HK-2 (cell line): ENCODE data around the gene KIF26B.
"Not testable (repeated sequence)": the region's sequence is repeated elsewhere in the genome, so short reads cannot be mapped to it uniquely, and the experiment has no call there.

ENCODE experiments used
- DNase-seq: peaks from one replicate; pipeline ENCODE4 v3.0.0-alpha.2; 2018; ENCODE audit not compliant: unreplicated experiment

The KIF26B gene

GRCh38 chr1:245648749-245649522 lies 494.2 kb downstream of the KIF26B start:
- no peak for DNase-seq

- no peak for DNase-seq
Observed at GRCh38 chr1:245649666-245650065, 494.9 kb downstream of the KIF26B start.

DNA sequence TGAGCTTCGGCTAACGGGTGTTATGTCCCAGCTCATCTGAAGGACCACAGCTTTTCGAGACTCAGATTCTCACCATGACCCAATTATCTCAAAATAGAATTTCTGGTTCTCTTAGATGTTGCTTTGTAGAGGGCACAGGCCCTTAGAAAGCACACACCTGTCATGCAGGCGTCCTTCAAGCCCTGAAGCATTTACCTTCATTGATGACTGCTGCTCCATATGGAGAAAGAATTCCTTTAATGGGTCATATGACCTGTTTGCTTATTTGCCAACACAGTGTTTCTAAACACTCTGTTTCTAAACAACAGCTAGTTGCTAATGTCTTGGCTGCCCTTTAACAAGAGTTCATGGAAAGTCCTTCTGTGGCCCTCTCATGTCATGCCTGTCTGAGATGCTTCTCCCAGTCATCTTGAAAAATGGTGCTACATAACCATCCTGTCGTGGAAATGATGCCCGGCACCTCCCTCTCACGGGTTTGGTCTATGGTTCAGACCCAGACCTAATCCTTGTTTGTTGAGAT lies 495.7 kb downstream of the KIF26B start:
- DNase-seq, result no peak

DNA sequence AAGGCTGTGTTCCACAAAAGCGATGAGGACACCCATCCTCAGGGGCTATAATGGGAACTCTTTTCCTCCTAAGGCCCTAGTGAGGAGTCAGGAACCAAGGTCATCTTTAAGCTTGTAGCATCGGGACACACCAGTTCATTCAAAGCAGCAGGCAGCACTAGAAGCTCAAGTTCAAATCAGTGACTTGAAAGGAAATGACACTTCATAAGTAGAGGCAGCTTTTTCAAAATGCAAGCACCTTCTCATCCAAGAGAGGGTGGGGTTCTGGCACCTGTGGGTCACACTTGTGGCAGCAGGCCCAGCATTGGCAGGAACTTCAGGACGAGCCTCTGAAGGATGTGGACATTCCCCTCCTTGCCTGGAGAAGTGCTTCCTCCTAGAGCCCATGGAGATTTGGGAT lies 496.3 kb downstream of the KIF26B start:
- no peak for DNase-seq

GRCh38 chr1:245652116-245652515 lies 497.3 kb downstream of the KIF26B start:
- DNase-seq, result no peak

DNA sequence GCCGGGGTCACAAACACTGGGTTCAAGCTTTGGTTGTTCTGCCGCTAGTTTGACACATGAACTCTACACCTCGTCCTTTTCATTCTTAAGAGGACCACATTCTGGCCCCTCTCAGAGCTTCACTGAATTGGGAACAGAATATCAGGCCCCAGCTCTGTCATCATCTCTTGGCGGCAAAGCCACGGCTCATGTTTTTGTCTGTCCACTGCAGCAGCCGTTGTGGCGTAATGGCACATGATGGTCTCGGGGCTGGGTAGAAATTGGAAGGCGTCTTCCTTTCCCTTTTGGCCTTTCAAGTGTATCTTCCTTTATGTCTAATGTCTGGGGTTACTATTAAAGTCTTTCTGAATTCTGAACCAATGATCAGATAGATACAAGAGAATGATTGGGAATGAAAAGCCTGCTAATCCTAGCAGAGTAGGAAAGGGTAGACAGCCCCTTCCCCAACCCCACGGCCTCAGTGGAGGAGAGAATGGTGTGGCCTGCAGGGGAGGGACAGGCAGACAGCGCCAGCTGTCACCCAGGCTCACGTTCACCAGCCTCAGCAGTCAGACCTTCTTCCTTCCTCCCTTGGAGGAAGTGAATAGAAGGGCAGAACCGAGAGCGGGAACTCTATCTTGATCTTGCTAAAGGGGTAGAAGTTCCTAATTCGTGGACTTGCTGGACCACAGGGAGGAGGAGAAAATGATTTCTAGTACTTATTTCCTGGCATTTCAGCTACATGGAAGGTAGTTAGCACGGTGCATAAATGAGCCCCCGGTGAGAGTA lies 498.1 kb downstream of the KIF26B start:
- DNase-seq, result no peak

- DNase-seq, result no peak
Observed at GRCh38 chr1:245654460-245655050, 499.8 kb downstream of the KIF26B start.

DNA sequence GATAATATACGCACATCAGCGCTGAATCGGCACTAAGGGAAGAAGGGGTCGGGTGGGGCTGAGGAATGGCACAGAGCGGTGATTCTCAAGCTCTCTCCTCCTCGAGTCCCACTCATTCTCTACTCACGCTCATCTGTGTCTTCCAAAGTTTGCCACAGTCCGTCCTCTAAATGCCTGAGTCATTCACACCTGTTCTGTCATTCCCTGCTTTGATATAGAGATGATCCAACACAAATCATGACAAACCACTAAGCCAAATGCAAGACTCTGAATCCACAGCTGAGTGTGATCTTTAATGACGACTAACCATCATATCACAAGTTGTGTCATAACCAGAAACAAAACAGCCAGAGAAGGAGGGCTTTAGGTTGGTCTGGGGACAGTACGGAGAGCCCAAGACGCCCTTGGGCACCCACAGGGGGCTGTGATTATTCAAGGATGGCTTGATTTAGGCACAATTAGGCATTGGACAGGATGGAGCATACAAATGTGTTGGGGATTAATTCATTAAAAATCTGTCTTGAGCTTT lies 501.5 kb downstream of the KIF26B start:
- DNase-seq, result no peak

DNA sequence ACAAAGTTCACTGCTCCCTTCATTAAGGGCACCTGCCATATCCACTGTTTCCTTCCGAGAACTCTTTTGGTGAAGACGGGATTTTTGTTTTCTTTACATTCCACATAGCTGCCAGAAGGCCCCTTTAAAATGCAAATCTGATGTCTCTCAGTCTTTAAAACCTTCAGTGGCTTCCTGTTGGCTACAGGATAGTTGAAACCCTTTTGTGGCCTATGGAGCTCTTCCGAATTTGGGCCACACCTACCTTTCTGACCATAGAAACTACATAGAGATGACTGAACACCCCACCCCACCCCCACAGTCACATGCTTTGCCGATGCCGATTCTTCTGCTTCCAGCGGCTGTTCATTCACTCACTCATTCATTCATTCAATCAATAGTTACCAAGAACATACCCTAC lies 502.6 kb downstream of the KIF26B start:
- DNase-seq, result no peak

GRCh38 chr1:245663373-245663772 lies 508.6 kb downstream of the KIF26B start:
- DNase-seq, result no peak

DNA sequence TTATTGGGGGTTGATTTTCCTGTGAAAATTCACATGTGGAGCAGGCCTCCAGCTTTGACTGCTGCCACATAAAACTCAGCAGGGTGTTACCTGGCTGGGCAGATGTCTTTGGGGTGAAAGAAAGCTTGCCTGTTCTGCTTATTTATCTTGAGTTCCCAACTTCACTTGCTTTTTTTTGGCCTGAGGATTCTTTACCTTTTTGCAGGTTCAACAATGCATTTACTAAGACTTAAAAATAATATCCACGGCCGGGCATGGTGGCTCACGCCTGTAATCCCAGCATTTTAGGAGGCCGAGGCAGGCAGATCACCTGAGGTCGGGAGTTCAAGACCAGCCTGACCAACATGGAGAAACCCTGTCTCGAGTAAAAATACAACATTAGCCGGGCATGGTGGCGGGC lies 509.1 kb downstream of the KIF26B start:
- no peak for DNase-seq

DNA sequence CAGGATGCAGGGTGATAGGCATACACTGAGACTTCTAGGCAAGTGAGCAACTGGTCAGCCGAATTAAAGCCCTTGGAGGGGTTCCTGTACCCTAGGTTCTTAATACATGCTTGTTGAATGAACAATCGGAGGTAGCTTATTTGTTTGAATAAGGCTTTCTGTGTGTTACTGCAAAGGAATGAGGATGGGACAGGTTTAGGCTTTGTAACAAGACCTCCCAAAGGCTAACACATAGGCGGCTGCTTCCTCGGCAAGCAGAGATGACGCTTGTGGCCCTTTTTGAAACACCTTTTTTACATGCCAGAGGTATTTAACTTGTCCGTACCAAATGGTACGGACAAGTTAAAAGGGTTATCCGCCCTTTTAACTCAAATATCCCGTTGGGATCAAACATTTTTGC lies 511.6 kb downstream of the KIF26B start:
- DNase-seq, result no peak

- DNase-seq, result no peak
Observed at GRCh38 chr1:245671349-245671748, 516.6 kb downstream of the KIF26B start.

- no peak for DNase-seq
Observed at GRCh38 chr1:245671966-245672767, 517.4 kb downstream of the KIF26B start.

GRCh38 chr1:245672836-245673656 lies 518.3 kb downstream of the KIF26B start:
- not testable (repeated sequence) for DNase-seq

GRCh38 chr1:245673881-245674414 lies 519.2 kb downstream of the KIF26B start:
- no peak for DNase-seq

GRCh38 chr1:245677461-245678240 lies 522.9 kb downstream of the KIF26B start:
- no peak for DNase-seq

GRCh38 chr1:245678860-245679411 lies 524.2 kb downstream of the KIF26B start:
- no peak for DNase-seq
